OCI-LY3 (cell line): ENCODE data around the gene JADE2.

Source experiments
- CTCF ChIP-seq: fragments of 200-600, 300-600 bp; sonication (generic); IDR thresholded peaks from 2 replicates; pipeline ENCODE4 v1.5.1; 2014; ENCODE audit warnings: antibody characterized with exemption, low read length, low read depth
- EZH2phosphoT487 ChIP-seq: fragments of 200-600 bp; shearing (Covaris generic); IDR thresholded peaks from 2 replicates; pipeline ENCODE4 v1.6.1; 2018; ENCODE audit warnings: antibody characterized with exemption, mixed run types, low read depth

DNA sequence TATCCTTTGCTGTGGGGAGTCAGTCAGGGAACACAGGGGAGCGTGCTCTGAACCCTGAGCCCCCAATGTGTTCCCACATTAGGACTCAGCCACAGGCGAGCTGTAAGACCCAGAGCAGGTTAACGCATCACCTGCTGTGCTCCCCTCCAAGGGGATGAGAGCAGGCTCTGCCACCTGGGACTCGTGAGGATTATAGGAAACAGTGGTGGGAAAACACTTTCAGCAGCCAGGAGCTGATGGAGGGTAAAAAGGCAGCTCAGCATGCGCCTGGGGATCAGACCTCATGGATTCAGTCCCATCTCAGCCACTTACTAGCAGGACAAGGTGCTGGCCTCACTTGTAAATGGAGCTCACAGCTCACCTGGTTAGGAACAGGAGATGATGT lies 9.2 kb downstream of the JADE2 start:
- no peak for TF ChIP-seq CTCF
- no peak for TF ChIP-seq EZH2phosphoT487
